Sigmoid colon (tissue), 4 donors: ENCODE measurements around the gene EBF4.

Experiments
- EP300 ChIP-seq, 4 donors: sonication (generic); formaldehyde crosslinking; IDR thresholded peaks; one replicate each; pipeline ENCODE4 v1.6.1; 2017; ENCODE audit warnings: antibody characterized with exemption in 4 of 4
- POLR2A ChIP-seq, 2 donors: fragments of 450-650 bp; IDR thresholded peaks; one replicate each; pipeline ENCODE4 v1.6.1; 2016; ENCODE audit warnings: antibody characterized with exemption in 2 of 2, mild to moderate bottlenecking in 2 of 2, moderate library complexity in 2 of 2
- POLR2AphosphoS5 ChIP-seq, 4 donors: sonication (generic); formaldehyde crosslinking; IDR thresholded peaks; one replicate each; pipeline ENCODE4 v1.6.1; 2017; ENCODE audit warnings: antibody characterized with exemption in 4 of 4
- TF ChIP-seq, protein P1 (sequence below), 4 experiments: fragments of 450-650 bp in 3 of 4; fragments of 200-600 bp in 1 of 4; IDR thresholded peaks; one replicate each; pipeline ENCODE4 v1.5.1; 2016 to 2019; ENCODE audit warnings: antibody characterized with exemption in 4 of 4, mild to moderate bottlenecking in 3 of 4, moderate library complexity in 2 of 4

GRCh38 chr20:2643708-2644107 lies 48.9 kb upstream of the EBF4 start:
- TF ChIP-seq, protein P1, sequence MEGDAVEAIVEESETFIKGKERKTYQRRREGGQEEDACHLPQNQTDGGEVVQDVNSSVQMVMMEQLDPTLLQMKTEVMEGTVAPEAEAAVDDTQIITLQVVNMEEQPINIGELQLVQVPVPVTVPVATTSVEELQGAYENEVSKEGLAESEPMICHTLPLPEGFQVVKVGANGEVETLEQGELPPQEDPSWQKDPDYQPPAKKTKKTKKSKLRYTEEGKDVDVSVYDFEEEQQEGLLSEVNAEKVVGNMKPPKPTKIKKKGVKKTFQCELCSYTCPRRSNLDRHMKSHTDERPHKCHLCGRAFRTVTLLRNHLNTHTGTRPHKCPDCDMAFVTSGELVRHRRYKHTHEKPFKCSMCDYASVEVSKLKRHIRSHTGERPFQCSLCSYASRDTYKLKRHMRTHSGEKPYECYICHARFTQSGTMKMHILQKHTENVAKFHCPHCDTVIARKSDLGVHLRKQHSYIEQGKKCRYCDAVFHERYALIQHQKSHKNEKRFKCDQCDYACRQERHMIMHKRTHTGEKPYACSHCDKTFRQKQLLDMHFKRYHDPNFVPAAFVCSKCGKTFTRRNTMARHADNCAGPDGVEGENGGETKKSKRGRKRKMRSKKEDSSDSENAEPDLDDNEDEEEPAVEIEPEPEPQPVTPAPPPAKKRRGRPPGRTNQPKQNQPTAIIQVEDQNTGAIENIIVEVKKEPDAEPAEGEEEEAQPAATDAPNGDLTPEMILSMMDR (IDR thresholded peaks at IDR 0.05), result no peak
- TF ChIP-seq POLR2AphosphoS5 (IDR thresholded peaks at IDR 0.05) (no peak), POLR2A (IDR thresholded peaks at IDR 0.05) (no peak), EP300 (IDR thresholded peaks at IDR 0.05) (no peak)
